DMS53 treated with DMSO at 0.1 percent for 48 hours (cell line): ENCODE data around the gene GALK1.
A peak's percentile ranks its signal among the peaks of the same experiment; 100 is the strongest.

Source experiments
- DNase-seq: peaks from one replicate; lab custom pipeline; 2025; ENCODE audit not compliant: unreplicated experiment; lab: John Stamatoyannopoulos, UW

The GALK1 gene

DNA sequence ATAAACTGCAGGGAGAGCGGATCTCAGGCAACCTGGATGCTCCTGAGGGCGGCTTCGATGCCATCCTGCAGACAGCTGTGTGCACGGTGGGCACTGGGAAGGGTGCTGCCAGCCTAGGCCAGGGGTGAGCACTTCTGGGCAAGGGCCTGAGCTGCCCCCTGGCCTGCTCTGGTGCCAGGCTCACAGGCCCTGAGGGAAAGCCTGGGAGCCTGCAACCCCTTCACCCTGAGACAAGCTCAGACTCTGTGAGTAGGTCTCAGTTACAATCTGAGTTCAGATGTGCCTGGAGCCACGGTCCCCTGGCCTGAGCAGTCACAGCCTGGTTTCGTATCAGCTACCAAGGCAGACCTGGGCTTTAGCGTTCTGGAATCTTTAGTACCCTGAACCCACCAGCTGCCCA lies 35.6 kb downstream of the GALK1 start:
- no peak for DNase-seq

DNA sequence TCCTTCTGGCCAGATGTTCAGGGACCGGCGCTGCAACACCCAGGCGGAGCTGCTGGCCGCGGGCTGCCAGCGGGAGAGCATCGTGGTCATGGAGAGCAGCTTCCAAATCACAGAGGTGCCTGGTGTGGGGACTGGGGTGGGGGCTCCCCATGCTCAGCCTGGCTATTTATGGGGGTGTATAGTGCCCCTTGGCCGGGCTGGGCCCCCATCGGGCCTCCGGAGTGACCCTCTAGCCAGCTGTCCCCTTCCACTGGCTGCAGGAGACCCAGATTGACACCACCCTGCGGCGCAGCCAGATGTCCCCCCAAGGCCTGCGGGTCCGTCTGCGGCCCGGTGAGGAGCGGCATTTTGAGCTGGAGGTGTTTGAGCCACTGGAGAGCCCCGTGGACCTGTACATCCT lies 37.6 kb downstream of the GALK1 start:
- no peak for DNase-seq

DNA sequence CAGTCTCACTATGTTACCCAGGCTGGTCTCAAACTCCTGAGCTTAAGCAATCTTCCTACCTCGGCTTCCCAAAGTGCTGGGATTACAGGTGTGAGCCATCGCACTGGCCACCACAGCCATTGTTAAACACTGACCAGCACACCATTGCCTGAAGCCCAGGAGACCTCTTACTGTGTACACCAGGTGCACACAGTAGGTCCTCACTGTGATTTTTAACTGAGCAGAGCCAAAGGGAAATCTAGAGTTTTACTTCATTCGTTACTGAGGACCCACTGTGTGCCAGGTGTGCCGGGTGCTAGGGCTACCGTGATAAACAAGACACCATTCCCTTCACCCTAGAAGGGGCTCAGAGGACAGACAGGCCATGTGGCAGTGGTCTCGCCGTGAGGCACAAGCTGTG lies 39.5 kb downstream of the GALK1 start:
- DNase-seq, result no peak

DNA sequence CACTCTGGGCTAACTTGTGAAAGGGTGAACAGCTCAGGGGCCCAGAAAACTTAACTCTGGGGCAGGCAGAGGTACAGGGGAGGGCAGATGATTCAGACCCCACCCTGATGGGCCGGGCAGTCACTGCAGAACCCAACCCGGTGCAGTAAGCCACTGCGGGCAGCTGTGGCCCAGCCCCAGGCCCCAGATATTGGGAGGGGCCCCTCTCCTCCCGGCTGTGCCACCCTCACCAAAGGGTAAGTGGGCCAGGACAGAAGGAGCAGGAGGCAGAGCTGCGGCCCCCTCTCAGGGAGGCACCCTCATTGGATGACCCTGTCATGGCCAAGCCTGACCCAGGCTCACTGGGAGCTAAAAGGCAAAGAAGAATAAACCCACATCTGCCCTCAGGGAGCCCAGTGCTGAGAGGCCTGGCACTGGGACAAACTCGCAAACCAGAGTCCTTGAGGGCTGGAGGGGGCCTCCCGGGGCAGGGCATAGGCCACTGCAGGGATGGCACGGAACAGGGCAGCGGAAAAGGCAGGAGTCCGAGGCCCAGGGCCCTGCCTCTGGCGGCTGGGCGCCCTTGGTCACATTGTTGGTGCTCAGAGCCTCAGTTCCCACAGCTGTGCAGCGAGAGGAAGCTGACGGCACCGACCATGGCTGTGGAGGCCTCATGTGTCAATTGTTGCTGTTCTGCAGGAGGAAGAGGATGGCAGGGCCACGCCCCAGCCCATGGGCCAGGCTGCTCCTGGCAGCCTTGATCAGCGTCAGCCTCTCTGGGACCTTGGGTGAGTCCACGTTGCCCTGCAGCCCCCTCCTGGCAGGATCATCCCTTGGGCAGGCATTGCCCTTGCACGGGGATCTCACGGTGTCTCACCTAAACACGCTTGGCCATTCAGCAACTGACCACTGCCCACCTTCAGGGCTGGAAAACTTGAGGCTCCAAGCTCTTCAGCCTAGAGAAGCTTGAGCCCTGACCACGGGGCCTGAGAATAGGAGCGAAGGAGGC lies 40.7 kb downstream of the GALK1 start:
- DNase-seq, result no peak

DNA sequence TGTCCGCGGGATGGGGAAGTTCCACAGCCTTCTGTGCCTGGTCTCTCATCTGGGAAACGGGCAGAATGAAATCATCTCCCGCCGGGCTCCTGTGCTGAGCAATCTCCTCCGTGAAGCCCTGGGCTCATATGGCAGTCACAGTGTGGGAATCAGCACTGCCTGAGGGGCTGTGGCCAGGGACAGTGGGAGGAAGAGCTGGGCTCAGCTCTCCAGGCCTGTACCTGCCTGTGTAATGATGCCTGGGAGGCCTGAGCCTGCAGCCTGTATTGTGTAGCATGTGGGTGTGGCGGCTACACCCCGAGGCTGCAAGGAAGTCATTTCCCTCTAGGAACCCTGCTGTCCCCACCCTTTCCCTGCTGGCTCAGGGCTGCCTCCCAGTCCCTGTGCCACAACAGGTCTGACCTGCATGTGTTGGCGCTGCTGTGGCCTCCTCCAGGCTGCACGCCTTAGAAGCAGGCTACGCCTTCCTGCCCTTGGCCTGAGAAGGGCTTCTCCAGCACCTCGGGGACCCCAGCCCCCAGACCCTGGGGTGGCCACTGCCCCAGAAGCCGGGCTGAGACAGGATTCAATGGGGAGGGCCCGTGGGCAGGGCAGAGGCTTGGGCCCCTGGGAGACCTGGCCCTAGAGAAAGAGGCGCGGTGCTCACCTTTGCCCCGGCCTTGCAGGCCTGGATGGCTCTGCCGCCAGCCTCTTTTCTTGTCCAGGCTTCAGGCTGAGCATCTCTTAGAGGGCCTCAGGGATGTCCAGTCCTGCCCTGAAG lies 41.6 kb downstream of the GALK1 start:
- no peak for DNase-seq

DNA sequence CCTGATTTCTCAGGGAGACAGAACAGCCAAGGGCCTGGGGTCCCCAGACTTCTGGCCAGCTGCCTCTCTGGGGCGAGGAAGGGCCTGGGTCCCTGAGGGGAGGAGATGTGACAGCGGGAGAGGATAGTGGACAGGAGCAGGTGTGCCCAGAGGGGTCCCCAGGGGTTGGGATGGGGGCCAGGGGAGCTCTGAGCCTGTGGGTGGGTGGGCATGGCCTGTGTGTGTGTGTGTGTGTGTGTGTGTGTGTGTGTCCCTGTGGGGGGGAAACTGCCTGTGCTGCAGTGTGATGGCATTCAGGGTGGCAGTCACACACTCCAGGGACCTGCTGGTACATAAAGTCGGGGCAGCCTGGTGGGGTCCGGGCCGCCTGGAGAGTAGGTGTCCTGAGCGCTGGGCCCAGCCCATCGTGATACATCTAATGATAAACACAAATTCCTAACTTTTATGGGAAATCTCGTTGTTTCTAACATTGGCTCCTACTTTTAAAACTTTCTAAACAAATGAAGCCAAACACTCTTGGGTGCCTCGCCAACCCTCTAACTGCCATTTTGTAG lies 42.4 kb downstream of the GALK1 start:
- DNase-seq, result no peak

DNA sequence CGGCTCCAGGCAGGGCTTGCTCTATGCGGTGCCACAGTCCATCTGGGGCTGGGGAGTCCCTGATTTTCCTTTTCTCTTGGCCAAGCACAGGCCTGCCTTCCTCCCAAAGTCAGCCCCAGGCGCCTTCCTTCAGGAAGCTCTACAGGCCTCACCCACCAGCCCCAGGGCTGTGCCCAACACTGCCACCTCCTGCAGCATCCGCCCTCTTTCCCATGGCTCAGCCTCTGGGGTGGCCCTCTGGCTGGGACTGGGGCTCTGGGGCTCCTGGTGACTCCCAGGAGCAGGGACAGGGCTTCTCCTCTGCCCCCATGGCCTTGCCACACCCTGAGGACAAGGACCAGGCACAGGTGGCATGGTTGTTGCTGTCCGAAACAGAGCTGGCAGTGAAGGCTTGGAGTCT lies 42.9 kb downstream of the GALK1 start:
- no peak for DNase-seq

DNA sequence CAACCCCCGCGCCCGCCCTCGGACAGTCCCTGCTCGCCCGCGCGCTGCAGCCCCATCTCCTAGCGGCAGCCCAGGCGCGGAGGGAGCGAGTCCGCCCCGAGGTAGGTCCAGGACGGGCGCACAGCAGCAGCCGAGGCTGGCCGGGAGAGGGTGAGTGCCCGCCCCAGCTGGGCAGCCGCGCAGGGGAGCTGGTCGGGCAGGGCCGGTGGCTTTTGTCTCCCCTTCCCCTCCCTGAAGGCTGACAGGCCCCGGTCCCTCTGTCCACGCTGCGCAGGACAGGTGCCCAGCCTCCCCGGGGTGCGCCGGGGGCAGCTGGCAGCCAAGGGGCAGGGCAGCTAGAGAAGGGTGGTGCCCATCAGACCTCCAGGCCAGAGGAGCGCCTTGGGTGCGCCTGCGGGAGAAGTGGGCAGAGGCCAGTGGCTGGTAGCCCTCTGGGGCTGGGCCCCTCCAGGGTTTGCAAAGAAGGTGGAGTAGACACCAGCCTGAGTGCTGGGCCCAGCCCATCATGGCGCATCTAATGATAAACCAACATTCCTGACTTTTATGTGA lies 43.5 kb downstream of the GALK1 start:
- DNase-seq, result no peak

DNA sequence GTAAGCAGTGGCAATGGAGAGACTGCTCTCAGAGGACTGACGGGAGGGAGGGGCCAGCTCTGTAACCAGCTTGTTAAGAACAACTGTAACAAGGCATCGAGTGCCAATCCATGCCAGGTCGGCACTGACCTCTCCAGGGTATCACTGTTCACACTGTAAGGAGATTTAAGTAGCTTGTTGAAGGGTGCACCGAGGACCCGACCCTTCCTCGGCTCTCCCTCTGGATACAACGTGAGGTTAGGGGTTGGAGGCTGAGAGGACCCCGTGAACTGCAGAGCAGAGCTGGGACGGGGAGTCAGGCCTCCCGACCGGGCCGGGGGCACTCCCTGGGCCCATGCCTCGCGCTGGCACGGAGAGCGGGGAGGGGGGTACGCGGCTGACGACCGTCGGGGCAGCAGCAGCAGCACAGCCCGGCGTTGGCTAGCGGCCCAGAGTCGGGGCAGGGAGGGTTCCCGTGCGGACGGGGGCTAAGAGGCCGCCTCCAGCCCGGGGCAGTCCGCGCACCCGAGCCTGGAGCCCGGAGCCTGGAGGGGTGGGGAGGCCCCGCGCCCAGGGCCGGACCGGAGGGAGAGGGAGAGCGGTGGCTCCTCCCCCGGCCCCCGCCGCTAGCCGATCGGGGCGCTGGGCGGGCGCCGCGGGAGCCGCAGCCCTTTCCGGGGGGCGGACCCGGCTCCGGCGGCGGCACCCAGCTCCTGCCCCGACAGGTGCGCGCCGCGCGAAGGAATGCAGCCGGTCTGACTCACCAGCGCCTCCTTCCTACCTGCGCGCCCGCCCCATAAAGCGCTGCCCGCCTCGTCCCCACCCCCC lies 44.1 kb downstream of the GALK1 start, which contains the start of gene ITGB4:
Gene ITGB4, plus strand, starts transcription at position 804 of the 807 bp plus-strand sequence. CDS start 3,245 bp downstream, outside the sequence.
- peak; percentile 57 for DNase-seq

DNA sequence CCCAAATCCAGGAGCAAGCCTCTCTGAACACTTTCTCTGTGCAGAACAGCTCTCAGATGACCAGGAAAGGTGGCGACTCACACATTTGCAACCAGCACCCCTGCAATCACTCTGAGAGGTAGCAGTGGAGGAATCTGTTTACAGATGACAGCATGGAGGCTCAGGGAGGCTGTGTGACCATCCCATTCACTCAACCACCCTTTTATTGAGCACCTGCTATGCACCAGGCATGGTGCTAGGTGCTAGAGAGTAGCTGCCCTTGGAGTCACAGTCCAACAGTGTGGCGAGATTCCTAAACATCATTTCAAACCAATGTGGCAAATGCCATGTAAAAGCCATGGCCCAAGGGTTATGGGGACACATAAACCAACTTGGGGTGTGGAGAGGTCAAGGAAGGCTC lies 45.3 kb downstream of the GALK1 start:
- DNase-seq, result no peak

DNA sequence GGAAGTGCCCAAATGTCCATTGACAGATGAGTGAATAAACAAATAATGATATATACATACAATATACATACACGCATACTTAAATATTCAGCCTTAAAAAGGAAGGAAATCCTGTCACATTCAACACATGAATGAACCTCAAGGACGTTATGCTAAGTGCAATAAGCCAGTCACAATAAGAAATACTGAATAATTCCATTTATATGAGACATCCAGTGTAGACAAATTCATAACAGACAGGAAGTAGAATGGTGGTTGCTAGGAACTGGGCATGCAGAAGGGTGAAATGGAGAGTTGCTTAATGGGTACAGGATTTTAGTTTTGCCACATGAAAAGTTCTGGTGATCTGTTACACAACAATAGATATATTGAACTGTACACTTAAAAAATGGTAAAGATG lies 52.5 kb downstream of the GALK1 start:
- DNase-seq, result no peak
